Uterus (tissue), 4 donors: Measurements from ENCODE around the gene UBE2K. TPM values are rescaled to one million over a fixed set of nuclear protein-coding genes. Genes with fewer than 3 reads are reported as not detected.
"Not testable (repeated sequence)": the region's sequence is repeated elsewhere in the genome, so short reads cannot be mapped to it uniquely, and the experiment has no call there.

Experiments
- DNase-seq, 2 donors: peaks; one replicate each; pipeline ENCODE4 v3.0.0-alpha.2; 2019 to 2020
- H3K27ac ChIP-seq, 2 donors: fragments of 200-600 bp; sonication (generic); 1 replicate in 1 of 2; 2 replicates in 1 of 2; pipeline ENCODE4 v1.5.1; 2016 to 2018
- H3K27me3 ChIP-seq, 2 donors: fragments of 200-600 bp; sonication (generic); one replicate each; pipeline ENCODE4 v1.5.1; 2018 to 2019; ENCODE audit warnings: control low read depth in 1 of 2
- H3K36me3 ChIP-seq, 2 donors: fragments of 200-600 bp; sonication (generic); one replicate each; pipeline ENCODE4 v1.5.1; 2019; ENCODE audit warnings: control low read depth in 1 of 2
- H3K4me1 ChIP-seq, 2 donors: fragments of 200-600 bp; sonication (generic); one replicate each; pipeline ENCODE4 v1.5.1; 2018 to 2019; ENCODE audit warnings: control low read depth in 1 of 2
- H3K4me3 ChIP-seq, 2 donors: fragments of 200-600 bp; sonication (generic); 1 replicate in 1 of 2; 2 replicates in 1 of 2; pipeline ENCODE4 v1.5.1; 2018 to 2019; ENCODE audit warnings: mild to moderate bottlenecking in 1 of 2
- H3K9me3 ChIP-seq, 2 donors: fragments of 200-600 bp; sonication (generic); one replicate each; pipeline ENCODE4 v1.5.1; 2019; ENCODE audit warnings: control low read depth in 1 of 2
- CTCF ChIP-seq, 4 experiments: fragments of 200-600 bp in 2 of 4; fragments of 450-650 bp in 2 of 4; sonication (generic) in 2 of 4; IDR thresholded peaks; one replicate each; pipeline ENCODE4 v1.5.1; 2016 to 2019; ENCODE audit warnings: antibody characterized with exemption in 4 of 4, mild to moderate bottlenecking in 2 of 4, moderate library complexity in 1 of 4
- POLR2A ChIP-seq, 2 donors: fragments of 450-650 bp; IDR thresholded peaks; one replicate each; pipeline ENCODE4 v1.6.1; 2016; ENCODE audit warnings: antibody characterized with exemption in 2 of 2, mild to moderate bottlenecking in 1 of 2, moderate library complexity in 1 of 2
- intact Hi-C: fragments of 100-400 bp; cut with DNase I; formaldehyde crosslinking; loops from one replicate; pipeline ENCODE4 v1.15.1; 2023; ENCODE audit warnings: low total_unique reads
- total RNA-seq, 4 donors: library from RNA; depleted of rRNA in 3 of 4; stranded (reverse); fragments of >200 nt in 3 of 4; gene quantifications; one replicate each; pipeline versions ENCODE4 v1.1.0 to v1.2.4, GENCODE V29; 2014 to 2023
- donor health status: DM: yes; HTN: yes; CAD: no.

UBE2K gene
- total RNA-seq, 4 donors from 2014 or later = 38.8 to 142 (median 61.5) TPM

GRCh38 chr4:39770471-39770870 is 72.5 kb downstream of the UBE2K start:
- Histone ChIP-seq H3K9me3 (no peaks in the 10 kb centered on the region), H3K36me3 (no peaks in the 10 kb centered on the region), H3K4me1 (no peaks in the 10 kb centered on the region), H3K27me3 (no peaks in the 10 kb centered on the region), H3K4me3 (no peak overlapping the region), H3K27ac (no peak overlapping the region)
- no peak for DNase-seq
- no peak for TF ChIP-seq POLR2A (IDR thresholded peaks at IDR 0.05)
- intact Hi-C loops = no loop called here

- DNase-seq = no peak
- Histone ChIP-seq H3K4me1 (no peaks in the 10 kb centered on the region), H3K27me3 (no peaks in the 10 kb centered on the region), H3K4me3 (no peak overlapping the region), H3K36me3 (no peaks in the 10 kb centered on the region), H3K9me3 (no peaks in the 10 kb centered on the region), H3K27ac (no peak overlapping the region)
- intact Hi-C loops = no loop called here
- TF ChIP-seq CTCF (IDR thresholded peaks at IDR 0.05) (no peak), POLR2A (IDR thresholded peaks at IDR 0.05) (no peak)
Observed at GRCh38 chr4:39770969-39771724, 73.2 kb downstream of the UBE2K start.

GRCh38 chr4:39781988-39782387 is 84.1 kb downstream of the UBE2K start:
- intact Hi-C loops, H3K27me3 ChIP-seq, H3K36me3 ChIP-seq, H3K4me1 ChIP-seq, DNase-seq, H3K9me3 ChIP-seq, H3K27ac ChIP-seq, H3K4me3 ChIP-seq: not testable (repeated sequence)

GRCh38 chr4:39785083-39785482 is 87.1 kb downstream of the UBE2K start:
- Histone ChIP-seq H3K36me3 (no peaks in the 10 kb centered on the region), H3K4me3 (no peak overlapping the region), H3K27me3 (no peaks in the 10 kb centered on the region), H3K9me3 (no peaks in the 10 kb centered on the region), H3K27ac (no peak overlapping the region), H3K4me1 (no peaks in the 10 kb centered on the region)
- intact Hi-C loops = no loop called here
- TF ChIP-seq POLR2A (IDR thresholded peaks at IDR 0.05) (no peak), CTCF (IDR thresholded peaks at IDR 0.05) (no peak)
- DNase-seq = no peak

GRCh38 chr4:39786838-39787237 is 88.9 kb downstream of the UBE2K start:
- TF ChIP-seq CTCF (IDR thresholded peaks at IDR 0.05) = no peak
- no peak for TF ChIP-seq POLR2A (IDR thresholded peaks at IDR 0.05)
- H3K4me1 ChIP-seq = no peaks in the 10 kb centered on the region
- no peak overlapping the region for H3K27ac ChIP-seq
- no peaks in the 10 kb centered on the region for H3K27me3 ChIP-seq
- DNase-seq = no peak
- H3K4me3 ChIP-seq = no peak overlapping the region
- intact Hi-C loops = no loop called here
- no peaks in the 10 kb centered on the region for H3K36me3 ChIP-seq
- no peaks in the 10 kb centered on the region for H3K9me3 ChIP-seq

GRCh38 chr4:39792128-39792527 is 94.2 kb downstream of the UBE2K start:
- no peaks in the 10 kb centered on the region for H3K36me3 ChIP-seq
- TF ChIP-seq POLR2A (IDR thresholded peaks at IDR 0.05) (no peak), CTCF (IDR thresholded peaks at IDR 0.05) (no peak)

More at GRCh38 chr4:39792128-39792527, 94.2 kb downstream of the UBE2K start:
- Histone ChIP-seq H3K4me1 (no peaks in the 10 kb centered on the region), H3K9me3 (no peaks in the 10 kb centered on the region), H3K4me3 (no peak overlapping the region), H3K27ac (no peak overlapping the region), H3K27me3 (no peaks in the 10 kb centered on the region)
- intact Hi-C loops = no loop called here
- DNase-seq = no peak
